ENCODE results near the gene ZNF836.
"Not testable (repeated sequence)": the region's sequence is repeated elsewhere in the genome, so short reads cannot be mapped to it uniquely, and the experiment has no call there.

ZNF836 gene

GRCh38 chr19:52171321-52172169 lies at the start of gene ZNF836:
TSS of gene ZNF836 (minus strand) at chr19:52171621. CDS start at chr19:52168072, 3,549 bp downstream.
- peak; percentile 92 for DNase-seq (ENCODE audit: low spot score)

- no peak for DNase-seq (ENCODE audit: low spot score)
These were observed 49.6 kb upstream of the ZNF836 start for GRCh38 chr19:52221031-52221430.

- DNase-seq (ENCODE audit: low spot score) = no peak
These were observed 48.2 kb upstream of the ZNF836 start for GRCh38 chr19:52219611-52220010.

- no peak for DNase-seq (ENCODE audit: low spot score)
These were observed 46.2 kb upstream of the ZNF836 start for GRCh38 chr19:52217576-52217975.

GRCh38 chr19:52216401-52216800 lies 45.0 kb upstream of the ZNF836 start:
- no peak for DNase-seq (ENCODE audit: low spot score)

- DNase-seq (ENCODE audit: low spot score) = no peak
These were observed 42.8 kb upstream of the ZNF836 start for GRCh38 chr19:52214241-52214640.

GRCh38 chr19:52212572-52213255 lies 41.3 kb upstream of the ZNF836 start:
- no peak for DNase-seq (ENCODE audit: low spot score)

- DNase-seq (ENCODE audit: low spot score) = no peak
These were observed 40.6 kb upstream of the ZNF836 start for GRCh38 chr19:52211926-52212571.

GRCh38 chr19:52211203-52211602 lies 39.8 kb upstream of the ZNF836 start:
- no peak for DNase-seq (ENCODE audit: low spot score)

- DNase-seq (ENCODE audit: low spot score) = no peak
These were observed 35.1 kb upstream of the ZNF836 start for GRCh38 chr19:52206481-52206880.

- DNase-seq (ENCODE audit: low spot score) = not testable (repeated sequence)
These were observed 29.5 kb upstream of the ZNF836 start for GRCh38 chr19:52200755-52201391.

- DNase-seq (ENCODE audit: low spot score) = peak; percentile 86
These were observed 28.6 kb upstream of the ZNF836 start for GRCh38 chr19:52200044-52200443.

GRCh38 chr19:52198678-52199077 lies 27.3 kb upstream of the ZNF836 start:
- DNase-seq (ENCODE audit: low spot score) = no peak

GRCh38 chr19:52197964-52198363 lies 26.5 kb upstream of the ZNF836 start:
- DNase-seq (ENCODE audit: low spot score) = no peak

- no peak for DNase-seq (ENCODE audit: low spot score)
These were observed 25.0 kb upstream of the ZNF836 start for GRCh38 chr19:52196256-52196967.

GRCh38 chr19:52191951-52192350 lies 20.5 kb upstream of the ZNF836 start:
- DNase-seq (ENCODE audit: low spot score) = no peak

- no peak for DNase-seq (ENCODE audit: low spot score)
These were observed 20.0 kb upstream of the ZNF836 start for GRCh38 chr19:52191389-52191788.

GRCh38 chr19:52190487-52191293 lies 19.3 kb upstream of the ZNF836 start:
- peak; percentile 69 for DNase-seq (ENCODE audit: low spot score)

GRCh38 chr19:52189735-52190486 lies 18.5 kb upstream of the ZNF836 start, which contains the start of gene PPP2R1A:
TSS of gene PPP2R1A (plus strand) at chr19:52190052. CDS start at chr19:52190097, 45 bp downstream.
- peak; percentile 100 for DNase-seq (ENCODE audit: low spot score)

All from GM03348 (cell line).